GM08714 (cell line): ENCODE results near the gene CACUL1.
"Not testable (repeated sequence)": the region's sequence is repeated elsewhere in the genome, so short reads cannot be mapped to it uniquely, and the experiment has no call there.

ENCODE experiments used
- H3K4me3 ChIP-seq: fragments of 200-500 bp; sonication (Bioruptor generic); 2 replicates; pipeline ENCODE4 v1.5.1; 2014; ENCODE audit warnings: mild to moderate bottlenecking, low read length, inconsistent platforms
- ZNF274 ChIP-seq: IDR thresholded peaks from 2 replicates; pipeline ENCODE4 v1.6.1; 2012; ENCODE audit warnings: mild to moderate bottlenecking, low read depth, low read length

CACUL1 gene

GRCh38 chr10:118754556-118755423 lies at the start of gene CACUL1:
CACUL1 (minus strand) TSS chr10:118754970; CDS start chr10:118754762, 208 bp downstream.
- TF ChIP-seq ZNF274, result no peak
- peak within 1 kb of the TSS; percentile 77 for H3K4me3 ChIP-seq

DNA sequence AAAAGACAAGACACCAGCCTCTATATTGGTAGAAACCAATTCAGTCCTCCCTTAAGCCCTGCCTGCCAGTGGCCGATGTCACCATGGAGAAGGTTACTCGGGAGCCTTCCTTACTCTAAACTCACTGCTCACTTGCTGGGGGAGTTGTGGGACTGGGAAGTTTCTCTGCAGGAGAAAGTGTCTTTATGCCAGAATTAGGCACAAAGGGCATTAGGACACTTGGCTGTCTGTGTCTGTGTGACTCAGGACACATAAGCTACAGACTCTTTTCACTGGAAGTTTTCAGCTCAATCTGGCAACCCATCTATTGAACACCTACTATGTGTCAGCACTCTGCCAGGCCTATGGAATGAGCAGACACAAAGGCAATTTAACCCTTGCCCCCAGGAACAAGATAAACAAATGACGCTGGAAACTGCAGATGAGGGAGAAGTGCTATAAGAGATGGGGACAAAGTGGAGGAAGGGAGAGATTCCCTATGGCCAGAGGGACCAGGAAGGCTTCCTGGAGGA lies 49.5 kb upstream of the CACUL1 start:
- TF ChIP-seq ZNF274, result no peak
- H3K4me3 ChIP-seq, result no peak overlapping the region

DNA sequence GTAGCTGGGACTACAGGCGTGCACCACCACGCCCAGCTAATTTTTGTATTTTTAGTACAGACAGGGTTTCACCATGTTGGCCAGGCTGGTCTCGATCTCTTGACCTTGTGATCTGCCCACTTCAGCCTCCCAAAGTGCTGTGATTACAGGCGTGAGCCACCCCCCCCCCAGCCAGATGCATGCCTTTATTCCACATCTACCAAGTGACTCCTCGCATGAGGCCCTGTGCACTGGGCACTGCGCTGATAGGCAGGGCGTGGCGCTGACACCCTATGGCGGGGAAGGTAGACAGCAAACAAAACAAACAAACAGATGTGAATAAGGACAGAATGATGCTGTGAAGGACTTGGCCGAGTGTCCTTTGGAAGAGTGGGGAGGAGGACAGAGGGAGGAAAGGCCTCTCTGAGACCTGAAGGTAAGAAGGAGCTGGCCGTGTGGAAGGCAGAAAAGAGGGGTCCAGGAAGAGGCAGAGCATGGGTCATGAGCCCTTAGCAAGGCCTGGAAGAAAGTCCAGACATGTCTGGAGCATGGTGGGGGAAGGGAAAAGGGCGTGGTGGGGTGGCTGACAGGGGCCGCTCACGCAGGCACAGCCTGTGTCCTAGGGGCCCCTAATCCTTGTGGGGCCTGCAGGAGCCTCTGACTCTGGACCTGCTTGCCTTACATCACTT lies 47.5 kb upstream of the CACUL1 start:
- no peak overlapping the region for H3K4me3 ChIP-seq
- TF ChIP-seq ZNF274, result no peak

DNA sequence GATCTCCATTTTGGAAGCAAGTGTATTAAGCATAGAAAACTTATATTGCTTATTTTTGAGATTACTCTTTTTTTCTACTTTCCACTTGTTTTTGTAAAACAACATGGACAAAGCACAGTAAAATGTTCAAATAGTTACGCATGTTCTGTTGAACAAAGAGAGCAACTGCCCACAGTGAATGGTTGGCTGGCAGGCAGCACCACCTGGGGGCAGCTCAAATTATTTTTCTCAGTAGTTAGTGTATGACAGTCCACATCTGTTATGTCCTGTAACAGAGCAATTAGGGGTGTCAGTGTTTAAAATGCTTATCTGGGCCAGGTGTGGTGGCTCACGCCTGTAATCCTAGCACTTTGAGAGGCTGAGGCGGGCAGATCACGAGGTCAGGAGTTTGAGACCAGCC lies 46.1 kb upstream of the CACUL1 start:
- TF ChIP-seq ZNF274, result no peak
- H3K4me3 ChIP-seq, result no peak overlapping the region

DNA sequence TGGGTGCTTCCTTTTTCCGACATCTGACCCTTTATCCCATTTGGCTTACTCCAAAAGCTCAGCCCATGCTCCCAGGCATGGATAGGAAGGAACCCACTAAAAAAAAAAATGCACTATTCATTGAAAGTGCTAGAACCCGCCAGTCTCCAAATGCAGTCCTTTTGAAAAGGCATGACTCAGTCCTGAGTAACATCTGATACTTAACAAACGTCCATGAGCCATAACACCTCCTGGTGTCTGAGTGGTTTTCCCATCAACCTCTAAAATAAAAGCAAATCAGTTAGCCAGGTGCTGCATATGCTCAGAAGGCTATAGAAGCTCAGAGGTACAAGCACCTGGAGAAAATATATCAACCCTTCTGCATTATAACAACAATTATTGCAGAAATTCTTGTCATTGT lies 45.0 kb upstream of the CACUL1 start:
- TF ChIP-seq ZNF274, result no peak
- H3K4me3 ChIP-seq, result no peak overlapping the region

GRCh38 chr10:118798231-118798662 lies 43.5 kb upstream of the CACUL1 start:
- no peak for TF ChIP-seq ZNF274

GRCh38 chr10:118794971-118795370 lies 40.2 kb upstream of the CACUL1 start:
- H3K4me3 ChIP-seq, result not testable (repeated sequence)

More at GRCh38 chr10:118798231-118798662, 43.5 kb upstream of the CACUL1 start:
- no peak overlapping the region for H3K4me3 ChIP-seq

DNA sequence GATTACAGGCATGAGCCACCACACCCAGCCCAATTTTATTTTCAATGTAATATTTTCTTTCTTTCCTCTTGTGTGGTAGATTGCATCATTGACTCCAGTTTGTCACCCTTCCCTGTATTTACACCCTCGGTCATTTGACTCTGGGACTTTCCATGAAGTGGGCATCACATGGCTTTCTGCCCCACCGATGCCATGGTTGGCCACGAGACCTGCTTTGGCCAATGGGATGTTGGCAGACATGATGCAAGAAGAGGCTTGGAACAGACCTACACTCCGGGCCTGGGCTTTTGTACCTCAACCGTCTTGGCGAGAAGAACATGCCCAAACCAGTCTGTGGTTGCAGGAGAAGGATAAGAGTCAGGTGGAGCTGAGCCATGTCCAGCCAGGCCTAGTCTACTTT lies 38.8 kb upstream of the CACUL1 start:
- no peak for TF ChIP-seq ZNF274
- H3K4me3 ChIP-seq, result no peak overlapping the region

DNA sequence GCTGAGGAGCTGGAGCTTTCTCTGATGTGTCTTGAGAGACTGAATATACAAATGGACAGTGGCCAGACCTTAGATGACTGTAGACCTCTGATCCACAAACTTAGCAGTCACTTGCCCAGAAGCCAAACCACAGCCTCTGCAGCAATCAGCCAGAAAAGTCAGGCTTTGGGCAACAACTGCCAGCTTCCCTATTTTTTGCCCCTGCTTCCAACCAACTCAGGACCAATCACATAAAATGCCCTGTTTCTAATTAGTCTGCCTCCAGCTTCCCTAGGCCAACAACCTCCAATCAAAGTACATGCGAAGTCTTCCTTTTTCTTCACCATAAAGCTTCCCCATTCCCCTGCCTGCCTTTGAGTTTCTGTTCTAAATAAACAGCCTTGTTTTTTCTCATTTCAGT lies 37.8 kb upstream of the CACUL1 start:
- no peak for TF ChIP-seq ZNF274
- no peak overlapping the region for H3K4me3 ChIP-seq

- no peak for TF ChIP-seq ZNF274
- H3K4me3 ChIP-seq, result no peak overlapping the region
These were observed 35.3 kb upstream of the CACUL1 start for GRCh38 chr10:118790058-118790457.

GRCh38 chr10:118785551-118785950 lies 30.8 kb upstream of the CACUL1 start:
- TF ChIP-seq ZNF274, result no peak

GRCh38 chr10:118783776-118784545 lies 29.2 kb upstream of the CACUL1 start:
- TF ChIP-seq ZNF274, result no peak
- H3K4me3 ChIP-seq, result no peak overlapping the region

More at GRCh38 chr10:118785551-118785950, 30.8 kb upstream of the CACUL1 start:
- H3K4me3 ChIP-seq, result no peak overlapping the region

DNA sequence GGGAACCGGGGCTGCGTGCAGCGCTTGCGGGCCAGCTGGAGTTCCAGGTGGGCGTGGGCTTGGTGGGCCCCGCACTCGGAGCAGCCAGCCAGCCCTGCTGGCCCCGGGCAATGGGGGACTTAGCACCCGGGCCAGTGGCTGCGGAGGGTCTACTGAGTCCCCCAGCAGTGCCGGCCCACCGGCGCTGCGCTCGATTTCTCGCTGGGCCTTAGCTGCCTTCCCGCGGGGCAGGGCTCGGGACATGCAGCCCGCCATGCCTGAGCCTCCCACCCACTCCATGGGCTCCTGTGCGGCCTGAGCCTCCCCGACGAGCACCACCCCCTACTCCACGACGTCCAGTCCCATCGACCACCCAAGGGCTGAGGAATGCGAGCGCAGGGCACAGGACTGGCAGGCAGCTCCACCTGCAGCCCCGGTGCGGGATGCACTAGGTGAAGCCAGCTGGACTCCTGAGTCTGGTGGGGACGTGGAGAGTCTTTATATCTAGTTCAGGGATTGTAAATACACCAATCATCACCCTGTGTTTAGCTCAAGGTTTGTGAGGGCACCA lies 28.2 kb upstream of the CACUL1 start:
- H3K4me3 ChIP-seq, result not testable (repeated sequence)

DNA sequence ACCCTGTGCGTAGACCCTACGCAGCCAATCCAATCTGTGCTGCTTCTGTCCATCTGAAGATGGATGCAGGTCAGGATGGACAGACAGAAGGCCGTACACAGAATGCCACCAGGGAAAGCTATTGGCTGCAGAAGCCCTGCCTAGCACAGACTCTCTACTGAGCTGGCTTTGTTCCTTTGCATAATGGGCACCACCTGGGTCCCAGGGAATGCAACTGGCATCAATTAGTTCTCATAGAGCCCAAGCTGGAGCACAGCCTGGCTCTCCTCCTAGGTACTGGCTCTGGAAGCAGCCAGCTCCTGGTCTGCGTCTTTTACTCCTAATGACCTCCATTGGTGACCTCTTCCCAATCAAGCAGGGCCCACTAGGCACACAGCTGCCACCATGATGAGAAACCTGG lies 26.8 kb upstream of the CACUL1 start:
- no peak for TF ChIP-seq ZNF274
- no peak overlapping the region for H3K4me3 ChIP-seq
